ENCODE data around the gene TBC1D10A. TPM values are rescaled to one million over a fixed set of nuclear protein-coding genes. Genes with fewer than 3 reads are reported as not detected.

TBC1D10A gene
- total RNA-seq, 1 experiment from 2014 or later: 18.6 TPM

DNA sequence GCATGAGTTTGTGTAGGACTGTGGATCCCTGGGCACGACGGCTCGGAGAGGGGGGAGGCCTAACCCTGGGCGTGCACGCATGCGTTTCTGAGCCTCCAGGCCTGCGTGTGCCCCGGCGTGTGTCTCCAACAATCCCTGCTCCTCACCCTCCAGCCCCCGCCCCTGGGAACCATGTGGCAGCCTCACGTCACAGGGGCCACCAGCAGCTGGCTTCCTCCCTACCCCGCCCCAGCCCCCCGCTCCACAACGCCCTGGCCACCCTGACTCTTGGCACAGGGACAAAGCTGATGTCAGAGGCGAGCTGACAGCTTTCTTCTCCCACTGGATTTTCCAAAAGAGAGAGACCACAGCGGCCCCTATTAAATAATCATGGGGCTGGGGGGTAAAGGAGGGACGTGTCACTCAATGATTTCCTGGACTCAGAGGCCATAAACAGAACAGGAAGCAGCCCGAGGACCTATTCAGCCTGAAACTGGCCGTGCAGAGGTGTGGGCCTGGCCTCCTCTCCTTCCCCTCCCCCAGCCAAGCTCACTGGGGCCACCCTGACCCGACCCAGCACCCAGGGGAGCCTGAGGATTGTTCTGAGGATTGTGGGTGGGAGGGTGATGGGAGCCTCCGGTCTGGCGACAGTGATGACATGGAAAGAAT, 73.4 kb downstream of the TBC1D10A start:
- Histone ChIP-seq H3K4me1 (ENCODE audit: control insufficient read depth in 1 of 2, insufficient read depth in 2 of 2, low read length in 2 of 2) (peaks cover 69 to 100% of the 10 kb centered on the region in 2 experiments), H3K9ac (ENCODE audit: low read length) (peak overlapping the region; percentile 84), H3K9me2 (ENCODE audit: insufficient read depth) (no peaks in the 10 kb centered on the region), H4K20me1 (ENCODE audit: insufficient read depth) (no peaks in the 10 kb centered on the region), H2AFZ (ENCODE audit: low read depth, low read length, poor library complexity, severe bottlenecking) (no peak overlapping the region), H3K79me2 (ENCODE audit: insufficient read depth, low read length) (peaks cover 92% of the 10 kb centered on the region), H3K4me2 (ENCODE audit: low read length) (peak overlapping the region; percentile 96), H3K9me3 (ENCODE audit: control insufficient read depth in 1 of 2, insufficient read depth in 1 of 2, low read depth in 1 of 2, low read length in 2 of 2) (no peaks in the 10 kb centered on the region), H3K27ac (ENCODE audit: low read depth, low read length) (peak overlapping the region; percentile 90), H3K4me3 (replicated peaks in 1 of 2; ENCODE audit: low read depth in 1 of 2, low read length in 2 of 2) (peak overlapping the region; percentile 17 to 42), H3K27me3 (ENCODE audit: insufficient read depth, low read length) (no peaks in the 10 kb centered on the region), H3K36me3 (ENCODE audit: control insufficient read depth in 1 of 2, insufficient read depth in 2 of 2, low read length in 2 of 2) (peaks cover 0 to 14% of the 10 kb centered on the region in 2 experiments; a peak in 1 of 4 replicates)
- intact Hi-C loops (cut with micrococcal nuclease): loop anchor here (1.0 to 5.0 kb wide), 2 partner anchors 43 to 56 kb away; no protein-coding TSS in a partner anchor
- peak; percentile 21 for ATAC-seq
- no TSS peak for BruUV-seq (replicated peaks)
- TF ChIP-seq CBX3 (IDR thresholded peaks at IDR 0.05; ENCODE audit: low read depth) (no peak), ZNF274 (IDR thresholded peaks at IDR 0.05; ENCODE audit: low read depth, low read length) (no peak), SP1 (IDR thresholded peaks at IDR 0.05; ENCODE audit: low read depth) (no peak), EZH2 (IDR thresholded peaks at IDR 0.05) (no peak), SRF (IDR thresholded peaks at IDR 0.05; ENCODE audit: low read depth) (no peak), EGR1 (IDR thresholded peaks at IDR 0.05; ENCODE audit: low read depth) (no peak), SIN3A (IDR thresholded peaks at IDR 0.05; ENCODE audit: low read depth) (no peak), YY1 (IDR thresholded peaks at IDR 0.05; ENCODE audit: extremely low read depth, insufficient replicate concordance, low read depth, low read length) (no peak)
- TF ChIP-seq, protein P1, sequence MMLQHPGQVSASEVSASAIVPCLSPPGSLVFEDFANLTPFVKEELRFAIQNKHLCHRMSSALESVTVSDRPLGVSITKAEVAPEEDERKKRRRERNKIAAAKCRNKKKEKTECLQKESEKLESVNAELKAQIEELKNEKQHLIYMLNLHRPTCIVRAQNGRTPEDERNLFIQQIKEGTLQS (IDR thresholded peaks at IDR 0.05): no peak
- TF ChIP-seq, protein P2, sequence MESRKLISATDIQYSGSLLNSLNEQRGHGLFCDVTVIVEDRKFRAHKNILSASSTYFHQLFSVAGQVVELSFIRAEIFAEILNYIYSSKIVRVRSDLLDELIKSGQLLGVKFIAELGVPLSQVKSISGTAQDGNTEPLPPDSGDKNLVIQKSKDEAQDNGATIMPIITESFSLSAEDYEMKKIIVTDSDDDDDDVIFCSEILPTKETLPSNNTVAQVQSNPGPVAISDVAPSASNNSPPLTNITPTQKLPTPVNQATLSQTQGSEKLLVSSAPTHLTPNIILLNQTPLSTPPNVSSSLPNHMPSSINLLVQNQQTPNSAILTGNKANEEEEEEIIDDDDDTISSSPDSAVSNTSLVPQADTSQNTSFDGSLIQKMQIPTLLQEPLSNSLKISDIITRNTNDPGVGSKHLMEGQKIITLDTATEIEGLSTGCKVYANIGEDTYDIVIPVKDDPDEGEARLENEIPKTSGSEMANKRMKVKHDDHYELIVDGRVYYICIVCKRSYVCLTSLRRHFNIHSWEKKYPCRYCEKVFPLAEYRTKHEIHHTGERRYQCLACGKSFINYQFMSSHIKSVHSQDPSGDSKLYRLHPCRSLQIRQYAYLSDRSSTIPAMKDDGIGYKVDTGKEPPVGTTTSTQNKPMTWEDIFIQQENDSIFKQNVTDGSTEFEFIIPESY (IDR thresholded peaks at IDR 0.05; ENCODE audit: extremely low read depth, insufficient replicate concordance, low read length): no peak
- CTCF ChIA-PET: interaction anchor here (1.2 to 2.4 kb wide), 4 partner anchors 35 to 147 kb away, joined by 3 to 8 read pairs (median 6); partner anchors contain the start of gene RNF215
- RAD21 ChIA-PET (ENCODE audit: low non-redundant PET in 1 of 2, low total read pairs in 2 of 2, uncharacterized antibody in 2 of 2, unreplicated experiment in 2 of 2): interaction anchor here (0.7 to 1.8 kb wide), 5 partner anchors 15 to 145 kb away, joined by 3 to 8 read pairs (median 4); no protein-coding TSS in a partner anchor
- POLR2A ChIA-PET: interaction anchor here (0.6 to 2.4 kb wide), 15 partner anchors 10 to 301 kb away, joined by 3 to 22 read pairs (median 3); partner anchors contain the start of gene TBC1D10A
- DNase-seq (ENCODE audit: low read depth, low spot score): no peak

All from HCT116 (cell line).